Pancreas (tissue), 10 donors: Measurements from ENCODE around the gene BTNL3. TPM values are rescaled to one million over a fixed set of nuclear protein-coding genes. Genes with fewer than 3 reads are reported as not detected.

Source experiments
- ATAC-seq, 4 donors: fragments of 200-7000 bp; cut with Tn5 transposase; one replicate each; pipeline versions ENCODE4 v1.8.0 to v1.9.1; 2020; ENCODE audit warnings: mild to moderate bottlenecking in 4 of 4, moderate library complexity in 4 of 4
- DNase-seq, 6 donors: peaks; one replicate each; pipeline ENCODE4 v3.0.0-alpha.2; 2020
- FAIRE-seq: peaks from 2 replicates; lab custom pipeline; 2012; peaks lifted over from hg19 to GRCh38; lab: Jason Lieb, UNC
- H3K27ac ChIP-seq, 4 donors: fragments of 200-600 bp; sonication (generic); 1 replicate in 3 of 4; 2 replicates in 1 of 4; pipeline versions ENCODE4 v1.5.0 to v1.8.0; 2020
- H3K27me3 ChIP-seq, 4 donors: fragments of 200-600 bp; one replicate each; pipeline ENCODE4 v1.8.0; 2021
- H3K36me3 ChIP-seq, 3 donors: fragments of 200-600 bp; sonication (generic) in 1 of 3; one replicate each; pipeline versions ENCODE4 v1.5.0 to v1.8.0; 2020 to 2021
- H3K4me1 ChIP-seq, 3 donors: fragments of 200-600 bp; one replicate each; pipeline ENCODE4 v1.8.0; 2021
- H3K4me3 ChIP-seq, 4 donors: fragments of 200-600 bp; sonication (generic) in 2 of 4; one replicate each; pipeline versions ENCODE4 v1.5.0 to v1.8.0; 2020 to 2021
- H3K9me3 ChIP-seq, 4 donors: fragments of 200-600 bp; one replicate each; pipeline ENCODE4 v1.8.0; 2021
- CTCF ChIP-seq, 4 donors: fragments of 200-600 bp; sonication (generic) in 3 of 4; IDR thresholded peaks; one replicate each; pipeline versions ENCODE4 v1.5.0 to v1.8.0; 2021; ENCODE audit warnings: antibody characterized with exemption in 4 of 4
- whole genome bisulfite sequencing, 2 donors: extraction: QIAGEN DNeasy Blood & Tissue Kit; methylation state at CpG; one replicate each; pipeline ENCODE4 v1.1.7; 2013; 5-methylcytosine and 5-hydroxymethylcytosine counted together
- intact Hi-C, 3 donors: fragments of 100-400 bp; cut with DNase I; formaldehyde crosslinking; loops; one replicate each; pipeline versions ENCODE4 v1.11.1 to v1.14.2; 2022
- polyA plus RNA-seq, 2 donors: library from polyadenylated mRNA; stranded (reverse); fragments of 200-250 nt; gene quantifications; one replicate each; pipeline ENCODE4 v1.2.3, GENCODE V29; 2013
- total RNA-seq, 6 donors: library from RNA; stranded (reverse); fragmentation: NEBNext Ultra II Directional in 4 of 6; extraction: Animal tissue kit (Norgen Biotek cat#: 25700) in 4 of 6; gene quantifications; one replicate each; pipeline versions ENCODE4 v1.2.1 to v1.2.4, GENCODE V29; 2021 to 2023
- donor health status: healthy with polysubstance abuse.
- donor health status: DM: no; HTN: no; CAD: no; lungs with moderate emphysema.
- donor health status: DM: no; HTN: no; CAD: no.
- donor health status: control.
- donor health status: control.
- donor health status: Bipolar disorder and iron deficiency.
- donor health status: DM: yes; HTN: yes; CAD: no.
- donor health status: DM: no; HTN: no; CAD: no.
- donor health status: DM: no; HTN: no; CAD: no.
- donor health status: DM: yes; HTN: yes; CAD: no.

Gene BTNL3
- total and polyA plus RNA-seq, 8 donors, result 0.09 to 0.14 (median 0.14) TPM; not detected in 5

GRCh38 chr5:181020688-181021087, 32.0 kb downstream of the BTNL3 start:
- no peaks in the 10 kb centered on the region for H3K27me3 ChIP-seq
- intact Hi-C loops, result no loop called here
- no peaks in the 10 kb centered on the region for H3K36me3 ChIP-seq
- ATAC-seq (no peak), FAIRE-seq (no peak), DNase-seq (no peak)
- H3K4me1 ChIP-seq, result no peaks in the 10 kb centered on the region
- WGBS, 2 donors, result 79 to 80% methylated on average over 3 of the region's 3 CpGs
- H3K27ac ChIP-seq, result no peak overlapping the region
- no peaks in the 10 kb centered on the region for H3K9me3 ChIP-seq
- no peak overlapping the region for H3K4me3 ChIP-seq
- TF ChIP-seq CTCF (IDR thresholded peaks at IDR 0.05), result no peak

- H3K27me3 ChIP-seq, result no peaks in the 10 kb centered on the region
- no peak for TF ChIP-seq CTCF (IDR thresholded peaks at IDR 0.05)
- H3K27ac ChIP-seq, result no peak overlapping the region
- ATAC-seq, result peak in 3 of 4 donors; percentile 51 to 68 (median 58)
- 22 to 45% methylated on average over 1 of the region's 1 CpG for WGBS, 2 donors
- intact Hi-C loops, result no loop called here
- no peaks in the 10 kb centered on the region for H3K4me1 ChIP-seq
- H3K4me3 ChIP-seq, result no peak overlapping the region
- no peaks in the 10 kb centered on the region for H3K36me3 ChIP-seq
- DNase-seq, result peak in 2 of 6 donors; percentile 35 to 39
- FAIRE-seq, result no peak
- no peaks in the 10 kb centered on the region for H3K9me3 ChIP-seq
Observed at GRCh38 chr5:181024245-181025064, 35.8 kb downstream of the BTNL3 start.

- intact Hi-C loops, result no loop called here
- Histone ChIP-seq H3K4me3 (no peak overlapping the region), H3K27ac (no peak overlapping the region), H3K9me3 (no peaks in the 10 kb centered on the region), H3K27me3 (no peaks in the 10 kb centered on the region), H3K4me1 (no peaks in the 10 kb centered on the region), H3K36me3 (no peaks in the 10 kb centered on the region)
- no peak for TF ChIP-seq CTCF (IDR thresholded peaks at IDR 0.05)
- ATAC-seq, result no peak
- FAIRE-seq, result no peak
- 80 to 85% methylated on average over 11 of the region's 11 CpGs for WGBS, 2 donors
- DNase-seq, result no peak
Observed at GRCh38 chr5:181027452-181028031, 38.9 kb downstream of the BTNL3 start.

- no peaks in the 10 kb centered on the region for H3K36me3 ChIP-seq
- no peak for FAIRE-seq
- DNase-seq, result peak in 3 of 6 donors; percentile 13 to 46 (median 45)
- no peaks in the 10 kb centered on the region for H3K4me1 ChIP-seq
- ATAC-seq, result peak in 3 of 4 donors; percentile 70 to 87 (median 73)
- TF ChIP-seq CTCF (IDR thresholded peaks at IDR 0.05), result no peak
- intact Hi-C loops, result no loop called here
- H3K27ac ChIP-seq, result no peak overlapping the region
- H3K4me3 ChIP-seq, result no peak overlapping the region
- 79 to 81% methylated on average over 26 of the region's 26 CpGs for WGBS, 2 donors
- no peaks in the 10 kb centered on the region for H3K9me3 ChIP-seq
- H3K27me3 ChIP-seq, result no peaks in the 10 kb centered on the region
Observed at GRCh38 chr5:181028032-181028819, 39.6 kb downstream of the BTNL3 start.
